Thyroid gland (tissue), 4 donors: ENCODE data around the gene MRGPRF.

Source experiments
- POLR2A ChIP-seq, 2 donors: fragments of 450-650 bp; IDR thresholded peaks; one replicate each; pipeline ENCODE4 v1.6.1; 2017; ENCODE audit warnings: antibody characterized with exemption in 2 of 2, mild to moderate bottlenecking in 2 of 2, moderate library complexity in 1 of 2
- TF ChIP-seq, protein P1 (sequence below), 6 experiments: fragments of 200-600 bp in 3 of 6; fragments of 450-650 bp in 3 of 6; sonication (generic) in 3 of 6; IDR thresholded peaks; one replicate each; pipeline ENCODE4 v1.5.1; 2016 to 2019; ENCODE audit warnings: antibody characterized with exemption in 6 of 6, mild to moderate bottlenecking in 2 of 6, inconsistent platforms in 1 of 6, moderate library complexity in 1 of 6

- TF ChIP-seq, protein P1, sequence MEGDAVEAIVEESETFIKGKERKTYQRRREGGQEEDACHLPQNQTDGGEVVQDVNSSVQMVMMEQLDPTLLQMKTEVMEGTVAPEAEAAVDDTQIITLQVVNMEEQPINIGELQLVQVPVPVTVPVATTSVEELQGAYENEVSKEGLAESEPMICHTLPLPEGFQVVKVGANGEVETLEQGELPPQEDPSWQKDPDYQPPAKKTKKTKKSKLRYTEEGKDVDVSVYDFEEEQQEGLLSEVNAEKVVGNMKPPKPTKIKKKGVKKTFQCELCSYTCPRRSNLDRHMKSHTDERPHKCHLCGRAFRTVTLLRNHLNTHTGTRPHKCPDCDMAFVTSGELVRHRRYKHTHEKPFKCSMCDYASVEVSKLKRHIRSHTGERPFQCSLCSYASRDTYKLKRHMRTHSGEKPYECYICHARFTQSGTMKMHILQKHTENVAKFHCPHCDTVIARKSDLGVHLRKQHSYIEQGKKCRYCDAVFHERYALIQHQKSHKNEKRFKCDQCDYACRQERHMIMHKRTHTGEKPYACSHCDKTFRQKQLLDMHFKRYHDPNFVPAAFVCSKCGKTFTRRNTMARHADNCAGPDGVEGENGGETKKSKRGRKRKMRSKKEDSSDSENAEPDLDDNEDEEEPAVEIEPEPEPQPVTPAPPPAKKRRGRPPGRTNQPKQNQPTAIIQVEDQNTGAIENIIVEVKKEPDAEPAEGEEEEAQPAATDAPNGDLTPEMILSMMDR (IDR thresholded peaks at IDR 0.05), result no peak
- TF ChIP-seq POLR2A (IDR thresholded peaks at IDR 0.05), result no peak
Observed at GRCh38 chr11:69060806-69061712, 48.0 kb upstream of the MRGPRF start.
